ENCODE data around the gene ADGRL4. TPM values are rescaled to one million over a fixed set of nuclear protein-coding genes. Genes with fewer than 3 reads are reported as not detected.

ADGRL4 gene
- total and polyA plus RNA-seq, 9 of the 15 experiments (the other 6 are each of a cell fraction or from before 2014, with no cell fraction given): not detected

- ATAC-seq: no peak
- in situ Hi-C loops (cut with MboI): no loop called here
- BruUV-seq (replicated peaks): no TSS peak
Measured at GRCh38 chr1:78855258-78855657, 151.3 kb downstream of the ADGRL4 start.

More at GRCh38 chr1:78855258-78855657, 151.3 kb downstream of the ADGRL4 start:
- TF ChIP-seq ERF (CRISPR knock-in tag; IDR thresholded peaks at IDR 0.05) (no peak), ZNF280A (IDR thresholded peaks at IDR 0.05; ENCODE audit: low read depth, partially characterized antibody) (no peak), PURB (CRISPR knock-in tag; IDR thresholded peaks at IDR 0.05; ENCODE audit: low read depth) (no peak), ZBTB33 (CRISPR knock-in tag; IDR thresholded peaks at IDR 0.05) (no peak), FIP1L1 (IDR thresholded peaks at IDR 0.05; ENCODE audit: low read depth, low read length, poor library complexity, severe bottlenecking) (no peak), ZBTB17 (CRISPR knock-in tag; IDR thresholded peaks at IDR 0.05) (no peak), ZNF780A (CRISPR knock-in tag; IDR thresholded peaks at IDR 0.05) (no peak)
- TF ChIP-seq, protein P1, sequence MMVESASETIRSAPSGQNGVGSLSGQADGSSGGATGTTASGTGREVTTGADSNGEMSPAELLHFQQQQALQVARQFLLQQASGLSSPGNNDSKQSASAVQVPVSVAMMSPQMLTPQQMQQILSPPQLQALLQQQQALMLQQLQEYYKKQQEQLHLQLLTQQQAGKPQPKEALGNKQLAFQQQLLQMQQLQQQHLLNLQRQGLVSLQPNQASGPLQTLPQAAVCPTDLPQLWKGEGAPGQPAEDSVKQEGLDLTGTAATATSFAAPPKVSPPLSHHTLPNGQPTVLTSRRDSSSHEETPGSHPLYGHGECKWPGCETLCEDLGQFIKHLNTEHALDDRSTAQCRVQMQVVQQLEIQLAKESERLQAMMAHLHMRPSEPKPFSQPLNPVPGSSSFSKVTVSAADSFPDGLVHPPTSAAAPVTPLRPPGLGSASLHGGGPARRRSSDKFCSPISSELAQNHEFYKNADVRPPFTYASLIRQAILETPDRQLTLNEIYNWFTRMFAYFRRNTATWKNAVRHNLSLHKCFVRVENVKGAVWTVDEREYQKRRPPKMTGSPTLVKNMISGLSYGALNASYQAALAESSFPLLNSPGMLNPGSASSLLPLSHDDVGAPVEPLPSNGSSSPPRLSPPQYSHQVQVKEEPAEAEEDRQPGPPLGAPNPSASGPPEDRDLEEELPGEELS (CRISPR knock-in tag; IDR thresholded peaks at IDR 0.05; ENCODE audit: borderline replicate concordance): no peak
- no peak overlapping the region for H2AFZ ChIP-seq (ENCODE audit: low read depth, low read length)
- H3K9ac ChIP-seq (ENCODE audit: insufficient read depth in 1 of 2, low read depth in 2 of 2, low read length in 2 of 2): no peak overlapping the region
- no peak for FAIRE-seq
- H3K27me3 ChIP-seq (ENCODE audit: control insufficient read depth in 2 of 2, insufficient read depth in 2 of 2, low read length in 2 of 2): no peaks in the 10 kb centered on the region
- POLR2A ChIA-PET: no interaction called here
- H3K9me3 ChIP-seq (replicated peaks; ENCODE audit: control insufficient read depth, insufficient read depth, low read depth, low read length): no peaks in the 10 kb centered on the region
- H3K4me3 ChIP-seq: no peak overlapping the region
- no peak for DNase-seq (ENCODE audit: extremely low read depth in 1 of 4, low spot score in 3 of 4)
- no peaks in the 10 kb centered on the region for H4K20me1 ChIP-seq (replicated peaks; ENCODE audit: control insufficient read depth, insufficient read depth, low read length)
- no peak overlapping the region for H3K27ac ChIP-seq (ENCODE audit: extremely low read depth, low read depth, low read length)
- no peaks in the 10 kb centered on the region for H3K9me1 ChIP-seq (ENCODE audit: control insufficient read depth, insufficient read depth, low read length)
- H3K36me3 ChIP-seq (ENCODE audit: control insufficient read depth, insufficient read depth, low read length): no peaks in the 10 kb centered on the region
- intact Hi-C loops (cut with micrococcal nuclease): no loop called here
- no peak overlapping the region for H3K4me2 ChIP-seq (ENCODE audit: insufficient read depth, low read length)
- CTCF ChIA-PET (ENCODE audit: low intra/inter-chr PET ratio): no interaction called here
- no peaks in the 10 kb centered on the region for H3K4me1 ChIP-seq (replicated peaks in 1 of 2; ENCODE audit: control insufficient read depth in 2 of 2, insufficient read depth in 2 of 2, low read length in 2 of 2)
- no peaks in the 10 kb centered on the region for H3K79me2 ChIP-seq (ENCODE audit: control insufficient read depth, insufficient read depth, low read length)
